Measurements from ENCODE around the gene DNAJC4.

DNAJC4 gene

DNA sequence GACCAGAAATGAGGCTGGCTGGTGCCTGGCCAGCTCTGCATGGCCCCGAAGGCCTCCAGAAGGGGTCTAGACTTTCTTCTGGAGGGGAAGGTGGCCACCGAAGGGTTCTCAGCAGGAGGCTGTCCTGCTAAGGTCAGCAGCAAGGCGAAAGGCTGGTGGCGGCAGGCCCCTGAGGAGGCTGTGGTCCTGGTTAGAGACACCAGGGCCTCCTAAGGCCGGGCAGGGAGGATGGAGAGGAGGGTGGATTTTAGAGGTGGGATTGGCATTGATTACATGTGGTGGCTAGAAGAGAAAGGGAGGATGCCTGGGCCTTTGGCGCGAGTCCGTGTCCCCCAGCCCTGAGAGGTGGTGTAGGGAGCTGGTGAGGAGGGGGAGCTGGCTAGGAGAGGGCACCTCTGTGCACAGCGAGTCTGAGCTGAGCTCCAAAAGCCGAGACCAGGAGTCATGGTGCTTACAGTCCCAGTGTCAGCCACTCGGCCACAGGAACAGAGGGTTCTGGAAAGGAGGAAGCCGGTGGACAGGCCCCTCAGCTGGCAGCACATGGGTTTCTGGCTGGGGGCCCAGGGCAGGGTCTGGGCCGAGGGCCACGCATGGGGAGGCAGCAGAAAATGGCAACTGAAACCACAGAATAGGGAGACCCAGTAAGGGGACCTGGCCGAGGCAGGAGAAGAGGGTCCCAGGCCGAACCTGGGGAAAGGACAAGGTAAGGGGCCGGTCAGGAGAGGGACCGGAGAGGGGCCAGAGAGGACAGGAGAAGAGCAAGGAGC is 21.4 kb upstream of the DNAJC4 start:
- DNase-seq (ENCODE audit: low read depth): no peak

DNA sequence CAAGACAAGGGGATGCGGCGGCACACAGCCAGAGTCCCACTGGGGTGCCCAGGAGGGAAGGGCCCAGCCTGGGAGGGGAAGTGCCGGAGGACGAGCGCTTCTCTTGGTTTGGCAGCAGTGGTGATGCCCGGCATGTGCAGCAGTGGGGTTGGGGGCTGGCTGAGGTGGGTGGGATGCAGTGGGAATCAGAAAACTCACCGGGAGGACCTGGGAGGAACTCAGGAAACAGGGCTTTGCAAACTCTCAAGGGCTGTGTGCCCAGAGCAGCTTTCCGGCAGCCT is 20.8 kb upstream of the DNAJC4 start:
- DNase-seq (ENCODE audit: low read depth): no peak

DNA sequence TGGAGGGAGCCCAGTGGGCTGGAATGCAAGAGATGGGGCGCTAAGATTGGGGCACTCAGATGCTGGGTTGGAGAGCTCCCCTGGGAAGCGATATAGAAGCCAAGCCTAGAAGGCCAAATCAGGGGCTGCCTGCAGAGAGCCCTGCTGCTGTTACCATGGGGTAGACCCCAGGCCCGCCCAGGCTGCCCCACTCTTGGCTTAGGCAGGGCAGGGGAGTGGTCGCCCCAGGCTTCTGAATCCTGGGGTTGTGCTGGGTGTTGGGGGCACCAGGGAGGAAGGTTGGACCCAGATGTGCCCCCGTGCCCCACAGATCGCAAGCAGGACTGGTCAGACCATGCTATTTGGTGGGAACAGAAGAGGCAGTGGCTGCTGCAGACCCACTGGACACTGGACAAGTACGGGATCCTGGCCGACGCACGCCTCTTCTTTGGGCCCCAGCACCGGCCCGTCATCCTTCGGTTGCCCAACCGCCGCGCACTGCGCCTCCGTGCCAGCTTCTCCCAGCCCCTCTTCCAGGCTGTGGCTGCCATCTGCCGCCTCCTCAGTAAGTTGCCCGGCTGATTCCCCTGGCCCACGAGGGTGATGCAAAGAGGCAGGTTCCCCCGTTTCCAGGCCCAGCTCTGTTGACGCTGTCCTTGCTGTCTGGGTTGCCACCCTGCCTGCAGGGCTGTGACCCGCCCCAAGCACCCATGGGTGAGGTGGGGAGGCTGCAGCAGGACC is 19.9 kb upstream of the DNAJC4 start:
- no peak for DNase-seq (ENCODE audit: low read depth)

DNA sequence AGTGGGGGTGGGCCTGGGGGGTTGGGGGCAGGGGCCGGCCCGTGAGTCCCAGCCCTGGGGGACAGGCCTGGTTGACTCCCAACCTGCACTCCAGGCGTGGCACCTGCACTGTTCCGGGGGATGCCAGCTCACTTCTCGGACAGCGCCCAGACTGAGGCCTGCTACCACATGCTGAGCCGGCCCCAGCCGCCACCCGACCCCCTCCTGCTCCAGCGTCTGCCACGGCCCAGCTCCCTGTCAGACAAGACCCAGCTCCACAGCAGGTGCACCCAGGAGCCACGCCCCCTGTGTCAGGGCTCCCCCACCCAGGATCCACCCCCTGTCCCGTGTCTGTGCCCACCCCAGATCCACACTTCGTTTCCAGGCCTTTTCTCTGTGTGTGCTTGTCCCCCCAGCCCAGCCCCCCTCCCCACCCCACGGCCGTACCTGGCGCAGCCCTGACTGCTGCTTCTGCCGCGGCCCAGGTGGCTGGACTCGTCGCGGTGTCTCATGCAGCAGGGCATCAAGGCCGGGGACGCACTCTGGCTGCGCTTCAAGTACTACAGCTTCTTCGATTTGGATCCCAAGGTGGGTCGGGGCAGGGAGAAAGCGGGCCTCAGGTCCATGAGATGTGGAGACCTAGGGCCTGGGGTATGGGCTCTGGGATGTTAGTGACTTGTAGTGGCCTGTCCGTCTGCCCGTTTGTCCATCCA is 19.0 kb upstream of the DNAJC4 start:
- no peak for DNase-seq (ENCODE audit: low read depth)

DNA sequence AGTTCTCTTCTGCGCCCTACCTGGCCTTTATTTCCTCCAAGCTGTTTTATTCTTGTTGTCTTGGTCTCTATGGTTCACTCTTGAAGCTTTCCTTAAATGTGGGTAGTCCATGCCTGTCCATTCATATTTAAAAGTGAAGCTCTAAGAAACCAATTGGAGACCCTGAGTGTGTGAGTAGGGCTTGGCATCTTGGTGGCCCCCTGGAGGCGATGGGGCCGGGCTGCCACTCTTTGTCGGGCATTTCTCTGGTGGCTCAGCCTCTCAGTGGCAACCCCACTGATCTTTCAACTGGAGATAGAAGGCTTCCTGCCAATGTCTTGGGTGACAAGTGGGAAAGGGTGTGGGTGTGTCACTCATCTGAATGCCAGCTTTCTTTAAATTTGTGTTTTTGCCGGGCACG is 13.5 kb upstream of the DNAJC4 start:
- DNase-seq (ENCODE audit: low read depth): no peak

DNA sequence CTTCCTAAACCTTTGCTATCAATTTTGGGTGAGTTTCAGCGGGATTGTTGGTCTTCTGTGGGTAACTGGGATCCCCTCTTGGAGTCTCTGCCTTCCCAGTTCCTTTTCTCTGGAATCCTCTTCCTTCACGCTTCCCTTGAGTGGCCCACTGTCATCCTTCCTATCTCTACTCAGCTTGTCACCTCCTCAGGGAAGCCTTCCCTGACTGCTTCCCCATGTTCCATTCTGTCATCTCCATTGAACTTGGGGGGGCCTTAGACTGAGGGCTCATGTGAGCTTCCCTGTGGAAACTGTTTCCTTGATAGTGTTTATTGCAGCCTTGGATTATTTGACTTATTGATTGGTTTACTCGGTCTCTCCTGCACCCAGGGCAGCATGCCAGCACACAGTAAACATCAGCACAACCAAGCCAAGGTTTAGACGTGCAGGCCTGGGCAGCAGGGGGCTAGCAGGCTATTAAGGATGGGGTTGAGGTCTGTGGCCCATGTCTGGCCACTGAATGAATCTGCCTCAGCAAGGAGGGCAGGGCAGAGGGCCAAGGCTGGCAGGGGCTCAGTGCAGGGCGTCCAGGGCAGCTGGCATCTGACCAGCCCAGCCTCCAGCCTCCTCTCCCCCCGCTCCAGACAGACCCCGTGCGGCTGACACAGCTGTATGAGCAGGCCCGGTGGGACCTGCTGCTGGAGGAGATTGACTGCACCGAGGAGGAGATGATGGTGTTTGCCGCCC is 11.6 kb upstream of the DNAJC4 start:
- DNase-seq (ENCODE audit: low read depth): no peak

DNA sequence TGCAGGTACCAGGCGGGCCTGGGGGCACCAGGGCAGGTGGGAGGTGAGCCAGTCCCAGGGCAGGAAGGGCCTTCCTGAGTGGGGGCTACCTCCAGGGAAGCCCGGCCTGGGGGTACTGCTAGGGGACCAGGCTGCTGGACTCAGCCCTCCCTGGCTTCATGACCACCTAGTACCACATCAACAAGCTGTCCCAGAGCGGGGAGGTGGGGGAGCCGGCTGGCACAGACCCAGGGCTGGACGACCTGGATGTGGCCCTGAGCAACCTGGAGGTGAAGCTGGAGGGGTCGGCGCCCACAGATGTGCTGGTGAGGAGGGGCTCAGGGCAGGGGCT is 11.0 kb upstream of the DNAJC4 start:
- DNase-seq (ENCODE audit: low read depth): no peak

DNA sequence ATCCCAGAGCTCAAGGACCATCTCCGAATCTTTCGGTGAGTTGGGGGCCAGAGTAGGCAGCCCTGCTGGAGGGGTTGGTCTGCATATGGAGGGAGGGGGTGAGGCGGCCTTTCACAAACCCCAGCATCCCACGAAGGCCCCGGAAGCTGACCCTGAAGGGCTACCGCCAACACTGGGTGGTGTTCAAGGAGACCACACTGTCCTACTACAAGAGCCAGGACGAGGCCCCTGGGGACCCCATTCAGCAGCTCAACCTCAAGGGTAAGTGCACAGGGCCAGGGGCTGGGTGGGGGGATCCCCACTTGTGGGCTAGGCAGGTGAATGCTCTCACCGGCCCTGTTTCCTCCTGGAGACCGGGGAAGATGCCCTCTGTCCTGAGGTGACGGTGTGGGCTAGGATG is 10.6 kb upstream of the DNAJC4 start:
- DNase-seq (ENCODE audit: low read depth): no peak

DNA sequence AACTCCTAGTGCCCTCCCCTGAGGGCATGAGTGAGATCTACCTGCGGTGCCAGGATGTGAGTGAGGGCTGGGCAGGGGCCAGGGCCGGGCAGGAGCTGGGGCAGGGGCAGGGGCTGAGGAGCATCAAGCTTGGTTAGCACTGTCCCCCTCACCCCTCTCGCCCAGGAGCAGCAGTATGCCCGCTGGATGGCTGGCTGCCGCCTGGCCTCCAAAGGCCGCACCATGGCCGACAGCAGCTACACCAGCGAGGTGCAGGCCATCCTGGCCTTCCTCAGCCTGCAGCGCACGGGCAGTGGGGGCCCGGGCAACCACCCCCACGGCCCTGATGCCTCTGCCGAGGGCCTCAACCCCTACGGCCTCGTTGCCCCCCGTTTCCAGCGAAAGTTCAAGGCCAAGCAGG is 10.1 kb upstream of the DNAJC4 start:
- DNase-seq (ENCODE audit: low read depth): no peak

DNA sequence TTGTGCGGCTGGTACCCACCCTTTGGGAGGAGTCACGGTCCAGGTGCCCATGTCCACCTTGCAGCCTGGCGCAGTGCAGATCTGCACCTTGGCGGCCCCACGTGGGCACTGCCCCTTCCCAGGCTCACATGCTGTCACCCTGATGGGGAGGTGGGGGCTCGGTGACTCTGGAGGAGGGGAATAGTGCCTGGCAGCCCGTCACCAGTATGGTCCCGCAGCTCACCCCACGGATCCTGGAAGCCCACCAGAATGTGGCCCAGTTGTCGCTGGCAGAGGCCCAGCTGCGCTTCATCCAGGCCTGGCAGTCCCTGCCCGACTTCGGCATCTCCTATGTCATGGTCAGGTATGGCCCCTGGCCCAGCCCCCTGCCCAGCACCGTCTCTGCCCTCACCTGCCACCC is 9.6 kb upstream of the DNAJC4 start:
- DNase-seq (ENCODE audit: low read depth): no peak

DNA sequence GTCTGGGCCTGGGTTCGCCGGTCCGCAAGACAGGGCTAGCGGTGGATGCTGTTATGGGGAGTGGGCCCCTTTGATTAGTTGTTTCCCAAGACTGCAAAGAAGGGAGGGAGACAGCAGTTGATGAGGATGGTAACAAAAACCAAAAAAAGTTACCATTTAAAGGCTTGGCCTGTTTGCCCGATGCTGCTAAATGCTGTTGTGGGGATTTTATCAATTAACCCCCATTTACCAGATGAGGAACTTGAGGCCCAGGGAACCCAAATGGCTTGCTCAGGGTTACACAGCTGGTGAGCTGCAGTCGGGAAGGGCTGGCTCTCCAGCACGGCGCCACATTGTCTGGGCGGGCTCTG is 7.7 kb upstream of the DNAJC4 start:
- DNase-seq (ENCODE audit: low read depth): no peak

DNA sequence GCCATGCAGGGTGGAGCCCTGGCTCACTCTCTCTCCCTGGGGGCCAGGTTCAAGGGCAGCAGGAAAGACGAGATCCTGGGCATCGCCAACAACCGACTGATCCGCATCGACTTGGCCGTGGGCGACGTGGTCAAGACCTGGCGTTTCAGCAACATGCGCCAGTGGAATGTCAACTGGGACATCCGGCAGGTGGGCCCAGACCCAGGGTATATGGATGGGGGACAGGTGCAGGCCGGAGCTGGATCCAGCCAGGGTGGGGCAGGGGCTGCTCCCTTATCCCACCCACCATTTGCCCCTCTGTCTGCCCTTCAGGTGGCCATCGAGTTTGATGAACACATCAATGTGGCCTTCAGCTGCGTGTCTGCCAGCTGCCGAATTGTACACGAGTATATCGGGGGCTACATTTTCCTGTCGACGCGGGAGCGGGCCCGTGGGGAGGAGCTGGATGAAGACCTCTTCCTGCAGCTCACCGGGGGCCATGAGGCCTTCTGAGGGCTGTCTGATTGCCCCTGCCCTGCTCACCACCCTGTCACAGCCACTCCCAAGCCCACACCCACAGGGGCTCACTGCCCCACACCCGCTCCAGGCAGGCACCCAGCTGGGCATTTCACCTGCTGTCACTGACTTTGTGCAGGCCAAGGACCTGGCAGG is 7.2 kb upstream of the DNAJC4 start:
- DNase-seq (ENCODE audit: low read depth): no peak

DNA sequence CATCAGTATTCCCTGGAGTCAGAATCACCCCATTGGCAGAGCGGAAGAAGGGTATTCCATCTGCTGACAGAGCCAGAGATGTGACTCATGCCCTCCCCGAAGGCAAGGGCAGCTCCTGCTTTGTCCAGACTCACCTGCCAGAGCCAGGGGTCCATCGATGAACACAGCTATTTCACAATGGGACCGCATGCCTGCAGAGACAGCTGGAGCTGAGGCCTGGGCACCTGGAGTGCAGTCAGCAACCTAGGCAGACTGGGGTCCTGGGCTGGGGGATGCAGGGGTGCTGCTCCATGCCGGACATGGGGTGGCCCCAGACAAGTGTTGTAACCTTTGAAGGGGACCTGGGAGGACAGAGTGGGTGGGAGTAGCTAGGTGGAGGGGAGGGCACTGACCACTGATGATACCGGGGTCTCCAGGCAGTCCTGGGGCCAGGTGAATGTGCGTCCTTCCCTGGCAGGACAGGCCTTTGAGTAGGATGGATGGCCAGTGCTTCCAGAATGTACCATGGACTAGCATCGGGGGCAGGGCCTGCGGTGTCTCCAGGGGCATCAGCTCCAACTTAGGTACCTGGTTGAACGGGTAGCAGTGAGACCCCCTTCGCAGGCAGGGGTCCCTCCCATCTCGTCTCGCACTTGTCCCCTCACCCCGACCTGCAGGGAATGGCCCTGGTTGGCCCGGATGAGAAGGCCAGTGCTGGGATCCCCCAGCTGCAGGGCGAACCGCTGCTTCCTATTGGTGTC is 6.0 kb upstream of the DNAJC4 start:
- no peak for DNase-seq (ENCODE audit: low read depth)

DNA sequence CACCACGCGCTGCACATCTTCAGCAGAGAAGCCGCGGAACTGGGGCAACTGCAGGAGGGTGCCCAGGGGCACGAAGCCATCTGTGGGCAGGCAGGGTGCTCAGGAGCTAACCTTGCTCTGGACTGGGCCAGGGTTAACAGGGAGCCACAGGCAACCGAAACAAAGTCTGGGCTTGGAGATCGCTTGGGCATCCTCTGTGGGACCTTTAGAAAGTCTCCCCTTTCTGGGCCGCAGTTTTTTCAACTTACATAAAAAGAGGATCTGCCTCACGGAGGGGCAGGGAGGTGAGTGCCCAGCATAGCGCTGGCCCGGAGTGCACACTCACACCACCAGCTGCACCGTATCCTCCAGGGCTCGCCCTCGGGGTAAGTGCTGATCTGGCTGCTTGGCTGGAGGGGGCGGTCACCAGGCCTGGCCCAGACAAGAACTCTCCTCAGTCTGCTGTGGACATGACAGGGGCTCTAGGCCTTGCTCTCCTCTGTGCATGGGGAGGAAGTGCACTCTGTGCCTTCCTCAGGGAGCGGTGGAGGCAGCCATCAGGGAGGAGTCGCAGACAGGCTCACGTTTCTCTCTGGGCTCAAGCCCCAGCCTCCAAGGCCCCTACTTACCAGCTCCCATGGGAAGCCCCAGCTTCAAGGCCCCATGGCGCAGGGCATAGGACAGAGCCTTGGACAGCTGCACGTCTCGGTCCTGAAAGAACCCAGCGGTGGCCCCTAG is 5.3 kb upstream of the DNAJC4 start:
- no peak for DNase-seq (ENCODE audit: low read depth)

DNA sequence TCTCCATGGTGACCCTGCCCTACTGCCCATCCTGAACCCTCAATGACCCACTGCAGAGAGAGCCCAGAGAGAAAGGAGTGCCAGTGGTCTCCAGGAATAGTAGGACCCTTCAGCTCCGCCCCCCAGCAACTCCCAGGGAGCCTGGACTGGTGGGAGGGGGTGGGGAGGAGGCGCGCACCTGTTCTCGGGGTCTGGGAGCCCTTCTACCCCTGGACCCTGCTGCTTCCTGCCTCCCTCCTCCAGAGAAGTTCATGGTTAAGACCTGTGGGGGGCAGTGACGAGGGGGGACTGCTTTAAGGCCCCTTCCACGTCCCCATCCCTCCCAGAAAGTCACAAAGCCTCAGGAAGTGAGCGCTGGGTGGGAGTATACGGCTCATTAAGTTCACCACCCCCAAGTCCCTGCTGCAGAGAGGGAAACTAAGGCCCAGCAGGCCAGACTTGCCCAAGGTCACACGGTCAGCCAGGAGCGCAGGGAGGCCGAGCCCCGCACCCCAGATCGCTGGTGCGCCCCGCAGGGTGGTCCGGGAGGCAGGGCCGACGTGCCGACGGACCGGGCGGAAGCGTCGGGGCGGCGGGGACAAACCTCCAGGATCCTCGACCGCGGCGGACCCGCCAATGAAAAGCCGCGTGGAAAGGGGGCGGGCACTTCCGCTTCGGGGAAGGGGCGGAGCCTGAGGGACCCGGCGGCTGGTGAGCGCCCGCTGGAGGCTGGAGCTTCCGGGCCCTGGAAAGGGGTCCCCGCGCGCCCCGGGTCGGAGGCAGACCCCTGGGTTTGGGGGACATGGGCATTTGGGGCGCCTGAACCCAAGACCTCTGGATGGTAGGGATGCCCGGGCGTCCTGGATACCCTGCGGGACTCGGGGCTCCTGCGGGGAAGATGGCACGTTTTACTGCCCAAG is 4.5 kb upstream of the DNAJC4 start, which contains the start of the genes NUDT22 and TRPT1:
NUDT22 (plus strand) TSS at position 667 of the 899 bp plus-strand sequence. CDS start 379 bp downstream, outside the sequence.
TRPT1 (minus strand) TSS at position 579 of the 899 bp plus-strand sequence; CDS start at position 253, 326 bp downstream.
- peak; percentile 94 for DNase-seq (ENCODE audit: low read depth)

DNA sequence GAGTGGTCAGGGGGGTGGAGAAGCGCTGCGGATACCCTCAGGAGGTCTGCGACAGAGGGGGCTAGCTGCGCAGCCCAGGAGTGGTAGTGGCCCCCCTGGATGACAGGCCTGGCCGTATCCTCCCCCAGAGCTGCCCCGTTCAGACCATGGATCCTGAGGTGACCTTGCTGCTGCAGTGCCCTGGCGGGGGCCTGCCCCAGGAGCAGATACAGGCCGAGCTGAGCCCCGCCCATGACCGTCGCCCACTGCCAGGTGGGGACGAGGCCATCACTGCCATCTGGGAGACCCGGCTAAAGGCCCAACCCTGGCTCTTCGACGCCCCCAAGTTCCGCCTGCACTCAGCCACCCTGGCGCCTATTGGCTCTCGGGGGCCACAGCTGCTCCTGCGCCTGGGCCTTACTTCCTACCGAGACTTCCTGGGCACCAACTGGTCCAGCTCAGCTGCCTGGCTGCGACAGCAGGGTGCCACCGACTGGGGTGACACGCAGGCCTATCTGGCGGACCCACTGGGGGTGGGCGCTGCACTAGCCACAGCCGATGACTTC is 3.8 kb upstream of the DNAJC4 start:
- no peak for DNase-seq (ENCODE audit: low read depth)

DNA sequence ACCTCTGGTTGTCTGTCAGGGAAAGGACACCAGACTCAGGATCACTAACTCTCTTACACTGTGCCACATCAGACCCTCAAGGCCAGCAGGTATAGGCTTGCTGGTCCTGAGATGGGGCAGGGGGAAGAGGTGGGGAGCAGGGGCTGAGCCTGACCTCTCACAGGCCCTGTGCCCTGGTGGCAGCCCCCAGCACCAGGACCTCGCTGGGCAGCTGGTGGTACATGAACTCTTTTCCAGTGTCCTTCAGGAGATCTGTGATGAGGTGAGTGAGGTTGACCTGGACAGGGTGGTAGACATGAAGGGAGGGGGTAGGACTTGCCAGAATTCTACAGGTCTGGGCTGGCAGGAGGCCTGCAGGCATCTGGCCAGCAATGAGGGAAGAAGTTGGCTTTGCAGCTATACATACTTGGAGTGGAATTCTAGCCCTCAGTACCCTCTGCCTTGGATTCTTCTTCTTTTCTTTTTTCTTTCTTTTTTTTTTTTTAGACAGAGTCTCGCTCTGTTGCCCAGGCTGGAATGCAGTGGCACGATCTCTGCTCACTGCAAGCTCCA is 2.9 kb upstream of the DNAJC4 start:
- no peak for DNase-seq (ENCODE audit: low read depth)

DNA sequence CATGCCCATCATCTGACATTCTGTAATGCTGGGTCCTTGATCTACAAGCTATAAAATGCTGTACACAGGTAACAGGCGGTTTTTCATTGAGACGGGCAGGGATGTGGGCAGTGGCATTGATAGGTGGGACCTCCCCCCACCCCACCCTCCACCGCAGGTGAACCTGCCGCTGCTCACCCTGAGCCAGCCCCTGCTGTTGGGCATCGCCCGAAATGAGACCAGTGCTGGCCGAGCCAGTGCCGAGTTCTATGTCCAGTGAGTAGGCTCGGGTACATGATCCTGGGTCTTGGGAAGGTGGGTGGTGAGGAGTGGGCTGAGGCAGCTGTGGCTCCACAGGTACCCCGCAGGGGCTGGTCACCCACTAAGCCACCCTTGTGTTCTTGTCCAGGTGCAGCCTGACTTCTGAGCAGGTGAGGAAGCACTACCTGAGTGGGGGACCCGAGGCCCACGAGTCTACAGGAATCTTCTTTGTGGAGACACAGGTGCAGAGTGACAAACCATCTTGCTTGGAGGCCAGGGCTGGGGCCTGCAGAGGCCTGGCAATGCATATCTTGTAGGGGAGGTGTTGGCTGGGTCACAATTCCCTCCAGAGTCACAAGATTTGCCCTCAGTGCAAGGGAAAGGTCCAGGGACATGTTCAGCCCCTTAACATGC is 1.1 kb upstream of the DNAJC4 start:
- no peak for DNase-seq (ENCODE audit: low read depth)

DNA sequence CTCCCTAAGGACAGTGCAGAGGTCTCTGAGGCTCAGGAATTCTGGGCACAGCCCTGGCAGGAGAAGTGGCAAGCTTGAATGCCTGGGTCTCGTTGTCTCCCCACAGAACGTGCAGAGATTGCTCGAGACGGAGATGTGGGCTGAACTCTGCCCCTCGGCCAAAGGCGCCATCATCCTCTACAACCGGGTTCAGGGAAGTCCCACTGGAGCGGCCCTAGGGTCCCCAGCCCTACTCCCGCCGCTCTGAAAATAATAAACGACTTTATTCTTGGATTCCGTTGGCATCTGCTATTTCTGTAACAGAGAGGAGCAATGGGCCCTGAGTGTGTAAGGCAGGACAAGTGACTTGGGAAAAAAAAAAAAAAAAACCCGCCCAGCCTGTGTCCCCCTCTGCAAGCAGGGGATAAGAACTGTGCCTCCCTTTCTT is 591 bp upstream of the DNAJC4 start:
- DNase-seq (ENCODE audit: low read depth): no peak

Data from activated T-cell treated with anti-CD3 and anti-CD28 coated beads for 24 hours (primary cell).